HG02642 (cell line): Measurements from ENCODE around the gene PHYHD1.
"Not testable (repeated sequence)": the region's sequence is repeated elsewhere in the genome, so short reads cannot be mapped to it uniquely, and the experiment has no call there.

Source experiments
- ATAC-seq: cut with Tn5 transposase; IDR thresholded peaks from one replicate; pipeline ENCODE4 v1.9.1; 2021; ENCODE audit warnings: mild to moderate bottlenecking; ENCODE audit not compliant: unreplicated experiment, poor library complexity

The PHYHD1 gene

DNA sequence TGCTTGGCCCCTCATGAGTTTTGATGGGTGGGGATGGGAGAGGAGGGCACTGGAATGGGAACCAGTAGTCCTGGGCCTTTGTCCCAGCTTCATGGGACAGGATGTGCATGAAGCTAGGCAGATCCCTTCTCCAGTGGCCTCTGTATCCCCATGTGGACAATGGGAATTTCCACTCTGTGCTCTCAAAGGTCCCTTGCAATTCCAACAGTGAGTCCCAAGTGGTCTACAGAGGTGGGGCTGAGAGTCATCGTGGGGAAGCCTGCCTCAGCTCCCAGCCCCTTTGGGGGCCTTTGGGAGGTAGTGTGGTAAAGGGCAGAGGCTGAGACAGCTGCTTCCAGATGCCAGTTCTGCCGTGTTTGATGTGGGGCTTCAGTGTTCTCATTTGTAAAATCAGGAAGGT lies 1.9 kb upstream of the PHYHD1 start:
- ATAC-seq, result no peak

DNA sequence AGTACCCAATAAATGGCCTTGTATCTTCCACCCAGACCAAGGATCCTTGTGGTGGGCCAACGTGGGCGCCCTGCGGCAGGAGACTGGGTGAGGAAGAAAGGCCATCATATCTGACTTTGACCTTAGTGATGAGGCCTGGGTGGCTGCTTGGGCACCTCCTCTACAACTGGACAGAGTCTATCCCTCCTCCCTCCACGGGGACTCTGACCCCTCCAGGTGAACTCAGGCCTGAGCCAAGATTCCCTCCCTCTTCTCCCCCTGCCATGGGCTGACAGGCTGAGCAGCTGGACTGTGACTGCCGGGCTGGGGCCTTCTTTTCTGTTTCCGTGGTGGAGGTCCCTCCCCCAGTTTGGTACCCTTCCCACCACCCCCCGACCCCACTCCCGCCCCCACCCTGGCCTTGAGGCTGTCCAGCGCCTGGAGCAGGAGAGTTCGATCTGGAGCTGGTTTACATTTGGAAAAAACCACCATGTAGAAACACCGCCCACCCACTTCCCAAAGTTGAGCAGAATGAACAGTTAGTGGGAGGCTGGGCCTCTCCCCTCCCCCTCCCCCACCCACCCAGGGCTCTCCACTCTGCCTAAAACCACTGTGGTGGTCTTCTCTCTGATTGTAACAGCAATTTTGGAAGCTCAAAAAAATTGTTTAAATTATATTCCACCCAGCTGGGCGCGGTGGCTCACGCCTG lies 1.2 kb upstream of the PHYHD1 start:
- ATAC-seq, result no peak

DNA sequence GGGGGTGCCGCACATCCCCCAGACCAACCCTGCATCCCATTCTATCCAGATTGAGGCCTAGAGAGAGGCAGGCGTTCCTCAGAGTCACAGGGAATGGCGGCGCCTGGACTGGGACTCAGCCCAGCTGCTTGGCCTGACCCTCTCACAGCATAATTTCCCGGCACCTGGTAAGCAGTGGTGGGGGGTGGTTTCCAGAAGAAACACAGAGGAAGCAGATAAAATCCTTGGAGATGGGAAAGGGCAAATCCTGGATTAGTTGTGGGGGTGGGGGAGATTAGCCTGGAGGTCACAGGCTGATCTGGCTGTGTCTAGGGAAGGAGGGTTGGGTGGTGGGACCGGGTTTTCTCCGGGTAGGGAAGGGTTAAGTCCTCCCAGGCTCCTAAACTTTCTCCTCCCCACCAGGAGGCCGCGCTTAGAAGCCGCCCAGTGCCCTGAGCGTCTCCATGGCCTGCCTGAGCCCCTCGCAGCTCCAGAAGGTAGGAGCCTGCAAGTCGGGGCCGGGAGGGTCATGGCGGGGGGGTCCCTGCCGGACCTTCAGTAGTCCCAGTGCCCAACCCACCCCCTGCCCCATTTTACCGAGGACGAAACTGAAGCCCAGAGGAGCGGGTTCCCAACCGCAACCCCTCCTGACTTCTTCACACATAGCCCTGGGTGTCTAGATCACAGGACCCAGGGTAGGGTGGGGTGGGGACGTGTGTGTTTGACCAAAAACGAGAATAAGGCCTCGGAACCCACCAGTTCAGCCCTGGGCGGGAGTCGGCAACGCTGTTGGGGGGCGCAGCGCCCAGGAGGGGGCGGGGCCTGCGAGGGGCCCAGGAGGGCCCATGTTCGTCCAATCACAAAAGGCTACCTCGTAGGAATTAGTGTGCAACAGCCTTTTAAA lies 1.3 kb downstream of the PHYHD1 start:
- no peak for ATAC-seq

DNA sequence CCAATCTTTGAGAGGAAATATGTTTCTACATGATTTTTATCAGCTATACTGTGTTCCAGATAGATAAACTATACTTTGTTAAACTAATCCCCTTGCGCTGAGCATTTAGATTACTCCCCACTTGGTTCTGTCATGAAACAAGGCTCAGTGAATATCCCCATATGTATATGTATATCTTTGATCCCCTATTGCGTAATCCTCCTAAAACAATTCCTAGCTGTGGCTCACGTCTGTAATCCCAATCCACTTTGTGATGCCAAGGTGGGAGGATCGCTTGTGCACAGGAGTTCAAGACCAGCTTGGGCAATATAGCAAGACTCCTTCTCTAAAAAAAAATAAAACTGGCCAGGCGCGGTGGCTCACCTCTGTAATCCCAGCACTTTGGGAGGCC lies 2.7 kb downstream of the PHYHD1 start:
- no peak for ATAC-seq

DNA sequence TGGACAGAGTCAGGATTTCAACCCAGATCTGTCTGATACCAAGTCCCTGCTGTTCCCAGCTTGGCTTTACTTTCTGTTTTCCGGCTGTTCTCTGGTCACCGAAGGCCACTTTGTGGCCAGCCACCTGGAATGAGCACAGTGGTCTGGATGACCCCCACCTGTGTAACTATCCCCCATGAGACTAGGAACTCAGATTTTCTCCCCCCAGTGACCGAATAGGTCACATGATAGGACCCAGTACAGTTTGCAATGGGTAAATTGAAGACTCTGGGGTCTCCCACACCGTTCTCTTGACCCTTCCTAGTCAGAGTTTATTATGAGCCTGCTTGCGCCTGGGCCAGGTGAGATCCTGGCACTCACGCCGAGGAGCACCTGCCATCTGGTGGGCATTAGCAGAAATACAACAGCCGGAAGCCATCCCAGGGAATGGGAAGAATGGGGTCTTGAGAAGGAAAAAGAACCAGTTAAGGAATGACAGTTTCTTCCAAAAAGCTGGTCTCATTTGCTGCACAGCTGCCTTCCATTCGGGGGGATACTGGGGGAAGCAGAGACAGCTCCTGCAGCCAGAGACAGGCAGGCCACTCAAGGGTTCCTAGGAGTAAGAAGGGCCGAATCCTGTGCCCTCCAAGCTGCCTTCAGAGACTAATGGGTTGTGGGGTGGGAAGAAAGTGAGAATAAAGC lies 7.1 kb downstream of the PHYHD1 start:
- ATAC-seq, result no peak

DNA sequence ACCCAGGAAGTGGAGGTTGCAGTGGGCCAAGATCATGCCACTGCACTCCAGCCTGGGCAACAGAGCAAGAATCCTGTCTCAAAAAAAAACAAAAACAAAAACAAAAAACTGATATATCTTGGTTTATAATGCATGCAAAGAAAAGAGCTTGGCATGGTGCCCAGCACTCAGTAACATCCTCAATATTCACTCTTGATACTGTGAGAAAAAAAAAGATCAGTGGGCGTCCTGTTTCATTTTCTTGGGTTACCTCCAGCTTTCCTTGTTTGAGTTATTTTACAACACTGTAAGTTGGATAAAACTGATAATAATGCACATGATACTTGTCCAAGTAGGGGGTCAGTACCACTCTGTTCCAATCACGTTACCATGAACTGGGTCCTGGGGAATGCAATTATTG lies 7.8 kb downstream of the PHYHD1 start:
- no peak for ATAC-seq

DNA sequence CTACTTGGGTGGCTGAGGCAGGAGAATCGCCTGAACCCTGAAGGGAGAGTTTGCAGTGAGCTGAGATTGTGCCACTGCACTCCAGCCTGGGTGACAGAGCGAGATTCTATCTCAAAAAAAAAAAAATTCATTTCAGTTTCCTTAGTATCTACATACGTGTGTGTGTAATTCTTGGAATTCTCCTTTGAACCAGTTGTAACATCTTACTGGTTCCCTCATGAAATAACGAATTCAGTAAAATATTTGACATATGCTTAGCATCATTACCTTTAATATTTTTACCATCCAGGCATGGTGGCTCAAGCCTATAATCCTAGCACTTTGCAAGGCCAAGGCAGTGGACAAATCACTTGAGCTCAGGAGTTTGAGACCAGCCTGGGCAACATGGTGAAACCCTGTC lies 8.8 kb downstream of the PHYHD1 start:
- ATAC-seq, result no peak

DNA sequence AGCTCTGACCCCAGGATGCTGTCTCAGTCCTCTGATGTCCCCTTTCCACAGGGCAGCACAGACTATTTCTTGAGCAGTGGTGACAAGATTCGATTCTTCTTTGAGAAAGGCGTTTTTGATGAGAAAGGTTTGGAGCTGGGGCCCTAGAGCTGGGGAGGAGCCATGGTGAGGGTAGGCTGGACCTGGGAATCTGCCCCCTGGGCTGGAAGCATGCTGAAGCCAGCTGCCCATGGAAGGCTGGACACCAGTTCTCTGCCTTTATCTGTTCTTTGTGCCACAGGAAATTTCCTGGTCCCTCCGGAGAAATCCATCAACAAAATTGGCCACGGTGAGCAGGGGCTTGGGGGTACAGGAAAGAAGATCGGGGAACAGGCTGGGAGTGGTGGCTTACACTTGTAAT lies 12.9 kb downstream of the PHYHD1 start:
- no peak for ATAC-seq

DNA sequence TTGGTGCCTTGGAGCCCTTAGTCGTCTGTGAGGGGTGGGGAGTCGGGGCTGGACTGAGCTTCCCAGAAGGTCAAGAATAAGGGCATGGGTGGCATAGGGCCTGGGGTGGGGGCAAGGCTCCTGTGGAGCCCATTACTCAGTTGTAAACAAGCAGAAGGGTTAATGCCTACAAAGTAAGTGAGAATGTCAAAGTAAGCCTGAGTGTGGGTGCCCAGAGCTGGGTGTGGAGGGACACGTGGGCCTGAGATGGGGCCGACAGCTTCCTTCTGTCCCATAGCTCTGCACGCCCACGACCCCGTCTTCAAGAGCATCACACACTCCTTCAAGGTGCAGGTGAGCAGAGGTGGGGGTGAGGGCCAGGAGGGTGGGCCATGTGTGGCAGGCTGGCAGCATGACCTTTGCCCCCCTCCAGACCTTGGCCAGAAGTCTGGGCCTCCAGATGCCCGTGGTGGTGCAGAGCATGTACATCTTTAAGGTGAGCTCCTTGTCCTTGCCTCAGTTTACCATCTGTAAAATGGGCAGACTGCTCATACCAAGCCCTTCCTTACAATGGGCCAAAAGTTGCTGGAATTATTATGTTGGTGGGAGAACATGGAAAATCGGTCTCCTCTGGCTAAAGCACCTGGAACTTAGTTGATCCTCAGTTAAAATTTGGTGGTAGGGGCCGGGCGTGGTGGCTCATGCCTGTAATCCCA lies 15.5 kb downstream of the PHYHD1 start:
- ATAC-seq, result no peak

DNA sequence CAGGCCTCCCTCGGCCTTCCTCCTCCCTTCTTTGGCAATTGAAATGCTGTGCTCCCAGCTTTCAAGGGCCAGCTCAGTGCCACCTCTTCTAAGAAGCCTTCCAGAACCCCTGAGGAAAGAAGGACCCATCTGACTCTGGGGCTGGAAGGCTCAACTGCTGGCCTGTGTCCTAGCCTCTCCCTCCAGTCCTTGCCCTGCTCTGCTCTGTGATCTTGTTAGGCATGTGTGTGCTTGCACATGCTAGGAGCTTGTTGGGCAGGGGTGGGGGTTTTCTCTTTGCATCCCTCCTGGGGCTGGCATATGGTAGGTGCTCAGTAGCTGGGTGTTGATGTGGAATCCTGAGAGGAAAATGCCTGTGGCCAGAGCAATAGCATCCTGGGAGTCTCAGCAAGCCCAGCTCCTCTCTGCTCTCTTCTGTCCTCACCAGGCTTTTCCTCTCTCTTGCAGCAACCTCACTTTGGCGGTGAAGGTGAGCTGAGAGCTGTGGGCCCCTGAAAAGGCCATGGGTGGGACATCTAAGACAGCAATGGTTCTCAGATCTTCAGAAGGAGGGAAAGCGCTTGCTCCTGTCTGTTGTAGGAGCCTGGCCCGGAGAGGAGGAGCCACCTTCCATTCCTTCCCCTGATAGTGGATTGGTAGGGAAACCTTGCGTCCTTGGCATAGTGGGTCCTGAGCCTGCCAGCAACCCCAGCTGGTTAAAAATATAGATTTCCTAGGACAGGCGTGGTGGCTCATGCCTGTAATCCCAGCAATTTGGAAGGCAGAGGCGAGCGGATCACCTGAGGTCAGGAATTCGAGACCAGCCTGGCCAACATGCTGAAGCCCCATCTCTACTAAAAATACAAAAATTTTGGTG lies 16.8 kb downstream of the PHYHD1 start:
- no peak for ATAC-seq

DNA sequence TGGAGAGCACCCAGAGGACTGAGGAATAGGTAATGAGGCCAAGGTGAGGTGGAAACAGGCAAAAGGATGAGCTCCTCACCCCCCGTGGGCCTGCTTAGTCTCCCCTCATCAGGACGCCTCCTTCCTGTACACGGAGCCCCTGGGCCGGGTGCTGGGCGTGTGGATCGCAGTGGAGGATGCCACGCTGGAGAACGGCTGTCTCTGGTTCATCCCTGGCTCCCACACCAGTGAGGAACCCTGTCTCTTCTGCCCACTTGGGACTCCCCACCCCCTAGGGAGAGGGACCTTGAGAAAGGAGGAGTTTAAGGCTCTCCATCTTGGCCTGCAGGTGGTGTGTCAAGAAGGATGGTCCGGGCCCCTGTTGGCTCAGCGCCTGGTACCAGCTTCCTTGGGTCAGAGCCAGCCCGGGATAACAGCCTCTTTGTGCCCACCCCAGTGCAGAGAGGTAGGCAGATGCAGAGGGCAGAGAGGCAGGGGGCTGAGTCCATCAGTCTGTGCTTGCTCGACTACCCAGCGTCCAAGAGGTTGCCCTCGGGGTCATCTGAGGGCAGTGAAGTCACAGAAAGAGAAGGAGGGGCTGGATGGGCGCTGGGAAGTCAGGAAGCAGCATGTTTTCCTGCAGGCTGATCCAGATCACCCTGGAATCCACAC lies 19.6 kb downstream of the PHYHD1 start:
- no peak for ATAC-seq

DNA sequence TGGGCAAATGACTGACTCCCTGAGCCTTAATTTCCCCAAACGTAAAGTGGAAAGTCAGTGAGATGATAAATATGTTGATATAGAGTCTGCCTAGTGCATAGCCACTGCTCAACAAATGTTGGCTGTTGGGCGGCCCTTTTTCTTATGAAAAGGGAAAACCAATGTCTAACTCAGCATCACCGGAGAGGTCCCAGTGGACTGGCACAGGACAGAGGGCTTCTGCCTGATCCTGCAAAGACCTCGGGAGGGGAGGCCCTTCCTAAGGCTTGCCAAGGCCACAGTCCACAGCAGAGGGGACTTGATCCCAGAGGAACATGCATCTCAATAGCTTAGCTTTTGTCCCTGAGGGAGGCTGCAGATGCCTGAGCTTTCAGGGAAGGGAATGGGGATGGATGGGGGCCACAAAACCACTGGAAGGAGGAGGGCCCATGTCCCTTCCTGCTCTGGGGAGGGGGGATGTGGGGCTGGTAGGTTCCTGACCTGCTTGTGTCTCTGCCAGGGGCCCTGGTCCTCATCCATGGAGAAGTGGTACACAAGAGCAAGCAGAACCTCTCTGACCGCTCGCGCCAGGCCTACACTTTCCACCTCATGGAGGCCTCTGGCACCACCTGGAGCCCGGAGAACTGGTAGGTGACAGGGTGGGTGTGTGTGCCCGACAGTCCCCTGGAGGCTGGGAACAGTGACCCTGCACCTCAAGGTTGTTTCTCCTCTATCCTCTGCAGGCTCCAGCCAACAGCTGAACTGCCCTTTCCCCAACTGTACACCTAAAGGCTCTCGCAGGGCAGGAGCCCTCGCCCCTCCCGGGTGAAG lies 20.4 kb downstream of the PHYHD1 start:
- ATAC-seq, result no peak

DNA sequence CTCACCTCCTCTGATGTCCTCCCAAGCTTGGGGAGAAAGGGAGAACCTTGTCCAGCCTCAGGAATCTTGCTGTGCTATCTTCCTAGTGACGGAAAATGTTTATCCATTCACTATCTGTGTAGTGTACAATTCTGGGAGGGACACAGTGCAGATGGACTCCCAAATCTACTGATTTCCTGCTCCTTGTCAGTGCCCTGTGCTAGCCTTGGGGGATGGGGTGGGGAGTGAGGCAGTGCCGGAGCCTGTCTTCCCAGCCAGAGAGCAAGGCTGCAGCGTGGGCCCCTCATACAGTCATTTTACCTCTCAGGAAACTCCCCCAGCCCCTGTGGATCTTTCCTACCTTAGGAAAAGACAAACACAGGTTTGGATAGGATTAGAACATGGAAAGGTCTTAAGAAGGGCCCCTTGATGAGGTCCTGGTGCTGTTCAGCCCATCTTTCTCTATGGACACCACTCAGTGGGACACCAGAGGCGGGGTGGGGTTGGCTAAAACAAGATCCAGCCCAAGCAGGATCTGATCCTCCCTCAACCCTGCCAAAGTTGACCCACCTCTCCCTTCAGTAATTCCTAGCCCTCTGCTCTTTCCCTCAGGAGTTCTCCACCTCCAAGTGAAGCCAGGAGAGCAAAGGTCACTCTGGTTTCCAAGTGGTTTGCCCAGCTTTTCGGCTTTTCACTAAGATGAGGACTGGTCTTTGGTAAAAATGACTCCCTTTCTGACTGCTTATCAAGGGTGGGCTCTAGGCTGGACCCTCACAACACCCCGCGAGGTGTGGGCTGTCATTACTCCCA lies 23.2 kb downstream of the PHYHD1 start:
- no peak for ATAC-seq

DNA sequence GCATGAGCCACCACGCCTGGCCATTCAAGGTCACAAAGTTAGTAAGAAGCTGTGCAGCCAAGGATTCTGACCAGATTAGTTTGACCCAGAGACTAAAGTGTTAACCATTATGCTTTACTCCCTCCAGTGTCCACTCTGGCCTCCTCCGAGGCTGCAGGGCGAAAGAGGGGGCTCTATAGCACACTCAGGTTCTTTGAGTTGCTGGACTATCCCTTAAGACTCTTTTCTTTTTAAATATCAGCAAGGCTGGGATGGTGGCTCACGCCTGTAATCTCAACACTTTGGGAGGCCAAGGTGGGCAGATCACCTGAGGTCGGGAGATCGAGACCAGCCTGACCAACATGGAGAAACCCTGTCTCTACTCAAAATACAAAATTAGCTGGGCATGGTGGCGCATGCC lies 24.2 kb downstream of the PHYHD1 start:
- ATAC-seq, result not testable (repeated sequence)

DNA sequence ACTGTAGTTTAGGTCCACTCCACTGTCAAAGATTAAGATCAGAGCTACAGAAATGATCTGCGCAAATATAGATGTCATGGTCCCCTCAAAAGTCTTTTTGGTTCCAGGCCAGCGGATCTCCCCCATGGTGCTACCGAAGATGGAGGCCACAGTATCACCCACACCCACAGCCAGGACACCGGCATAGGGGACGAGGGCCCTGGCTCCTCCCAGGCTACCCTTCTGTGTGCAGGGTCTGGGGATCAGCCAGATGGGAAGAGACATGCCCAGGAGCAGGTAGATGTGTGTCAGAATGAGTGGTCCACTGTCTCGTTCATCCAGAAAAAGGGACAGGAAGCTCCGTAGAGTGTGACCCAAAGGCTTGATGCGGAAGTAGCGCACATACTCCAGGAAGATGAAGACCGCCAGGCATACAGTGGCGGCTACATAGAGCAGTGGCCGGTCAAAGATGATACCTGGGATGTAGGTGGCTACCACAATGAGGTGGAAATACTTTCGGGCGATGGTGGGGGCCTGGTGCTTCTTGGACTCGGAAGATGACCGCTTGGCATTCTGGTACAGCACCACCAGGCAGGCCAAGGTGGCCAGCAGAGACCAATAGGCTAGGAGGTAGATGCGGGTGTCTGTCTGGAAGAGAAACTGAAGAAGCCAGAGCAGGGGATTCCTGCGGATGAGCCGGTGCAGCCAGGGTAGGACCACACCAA lies 25.2 kb downstream of the PHYHD1 start:
- ATAC-seq, result no peak

DNA sequence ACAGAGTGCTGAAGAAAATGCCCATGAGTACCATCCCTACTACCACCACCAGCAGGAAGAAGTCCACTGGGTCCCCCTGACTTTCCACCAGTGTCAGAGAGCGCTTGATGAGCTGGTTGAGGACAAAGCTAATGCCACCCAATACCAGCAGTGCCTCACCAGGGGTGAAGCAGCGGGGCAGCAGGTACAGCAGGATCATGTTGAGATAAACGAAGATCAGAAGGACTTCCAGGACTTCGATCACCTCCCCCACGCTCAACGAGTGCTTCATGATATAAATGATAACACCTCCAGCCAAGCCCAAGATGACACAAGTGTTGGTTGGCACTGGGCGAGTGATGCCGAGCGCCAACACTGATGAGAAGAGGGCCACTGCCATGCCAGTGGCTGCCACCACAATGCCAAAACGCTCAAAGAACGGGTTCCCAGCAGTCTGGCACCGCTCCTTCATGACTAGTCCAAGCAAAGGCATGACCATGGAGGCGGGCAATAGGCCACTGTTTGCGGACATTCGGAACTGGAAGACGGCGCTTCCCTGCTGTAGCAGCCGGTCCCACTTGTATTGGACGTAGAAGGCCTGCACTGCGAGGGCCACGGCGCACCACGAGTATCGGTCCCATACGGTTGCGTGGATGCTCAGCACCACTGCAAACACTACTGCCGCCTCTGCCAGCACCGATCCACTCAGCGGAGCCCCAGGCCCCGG lies 25.9 kb downstream of the PHYHD1 start:
- ATAC-seq, result peak; percentile 30

DNA sequence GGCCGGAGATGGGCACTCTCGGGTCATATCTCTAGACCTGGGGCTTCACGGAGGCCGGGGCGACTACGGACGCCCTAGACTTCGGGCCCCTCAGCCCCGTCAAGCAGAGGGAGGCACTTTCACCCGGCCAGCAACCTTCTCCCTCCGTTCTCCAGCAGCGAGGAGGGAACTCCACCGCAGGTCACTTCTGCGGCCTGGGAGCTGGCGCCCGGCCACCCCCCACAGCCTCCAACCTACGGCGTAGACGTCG lies 26.4 kb downstream of the PHYHD1 start:
- ATAC-seq, result no peak
